ENCODE measurements around the gene GBA2. TPM values are rescaled to one million over a fixed set of nuclear protein-coding genes. Genes with fewer than 3 reads are reported as not detected.

Gene GBA2
- total and polyA plus RNA-seq, 4 donors, result 42.4 to 78.7 (median 46.2) TPM

DNA sequence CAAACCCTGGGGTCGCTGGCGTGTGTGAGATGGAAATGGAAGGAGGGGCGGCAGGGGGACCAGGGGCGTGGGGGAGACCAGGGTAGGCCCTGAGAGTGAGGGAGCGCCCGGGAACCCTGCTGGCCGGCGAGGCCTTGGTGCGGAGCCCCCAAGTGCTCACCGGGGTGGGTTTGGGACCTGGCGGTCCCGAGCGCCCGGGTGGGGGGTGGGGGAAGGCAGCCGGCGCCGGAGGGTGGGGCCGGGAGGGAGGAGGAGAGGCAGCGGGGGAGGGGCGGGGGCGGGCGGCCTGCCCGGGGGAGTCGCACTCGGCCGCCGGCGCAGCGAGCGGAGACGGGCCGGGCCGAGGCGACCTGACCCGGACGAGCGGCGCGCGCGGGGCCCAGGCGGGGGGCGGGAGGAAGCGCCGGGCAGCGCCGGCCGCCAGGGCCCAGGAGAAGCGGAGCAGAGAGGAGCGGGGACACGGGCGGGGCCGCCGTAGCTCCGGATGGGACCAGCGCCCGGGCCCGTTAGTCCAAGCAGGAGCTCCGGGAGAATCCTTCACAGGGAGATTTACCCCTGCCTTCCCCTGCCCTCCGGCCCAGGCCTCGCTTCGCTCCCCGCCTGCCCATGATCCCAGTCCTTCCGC is 42.4 kb upstream of the GBA2 start, which contains the start of gene NPR2:
NPR2 (plus strand) TSS at position 295 of the 625 bp plus-strand sequence. CDS start 818 bp downstream, outside the sequence.
- Histone ChIP-seq H3K27me3 (ENCODE audit: control insufficient read depth in 3 of 3, insufficient read depth in 3 of 3, low read length in 2 of 3) (no peaks in the 10 kb centered on the region), H3K9me3 (ENCODE audit: control insufficient read depth in 4 of 4, insufficient read depth in 3 of 4, low read length in 3 of 4) (no peaks in the 10 kb centered on the region), H3K27ac (ENCODE audit: low read depth in 1 of 2, low read length in 1 of 2) (peak within 1 kb of the TSS; percentile 67 to 78), H3K4me1 (ENCODE audit: control insufficient read depth in 5 of 5, insufficient read depth in 5 of 5, low read length in 5 of 5) (peaks cover 0 to 34% (median 14%) of the 10 kb centered on the region in 5 donors), H3K9ac (ENCODE audit: insufficient read depth in 1 of 2, low read length in 2 of 2) (peak within 1 kb of the TSS in 1 of 2 donors; percentile 42), H3K36me3 (ENCODE audit: control insufficient read depth in 4 of 4, insufficient read depth in 4 of 4, low read length in 4 of 4) (no peaks in the 10 kb centered on the region), H3K4me3 (peak within 1 kb of the TSS; percentile 35)
- whole genome bisulfite sequencing, 2 donors, result 17 to 25% methylated on average over 32 to 63 of the region's 64 CpGs
- peak; percentile 58 to 71 (median 61) for DNase-seq
- TF ChIP-seq CTCF (IDR thresholded peaks at IDR 0.05; ENCODE audit: control extremely low read depth, extremely low read depth), result no peak
- ATAC-seq (ENCODE audit: insufficient read depth, low FRiP score), result peak; percentile 23

GRCh38 chr9:35790385-35791296 is 41.6 kb upstream of the GBA2 start:
- H3K4me3 ChIP-seq, result no peak overlapping the region

GRCh38 chr9:35790025-35790384 is 41.0 kb upstream of the GBA2 start:
- no peak for TF ChIP-seq CTCF (IDR thresholded peaks at IDR 0.05; ENCODE audit: control extremely low read depth, extremely low read depth)
- no peak for DNase-seq
- WGBS, 2 donors, result 38 to 53% methylated on average over 4 of the region's 4 CpGs
- Histone ChIP-seq H3K4me1 (ENCODE audit: control insufficient read depth in 5 of 5, insufficient read depth in 5 of 5, low read length in 5 of 5) (peaks cover 0 to 34% (median 14%) of the 10 kb centered on the region in 5 donors), H3K27ac (ENCODE audit: low read depth in 1 of 2, low read length in 1 of 2) (no peak overlapping the region), H3K9ac (ENCODE audit: insufficient read depth in 1 of 2, low read length in 2 of 2) (no peak overlapping the region), H3K36me3 (ENCODE audit: control insufficient read depth in 4 of 4, insufficient read depth in 4 of 4, low read length in 4 of 4) (peaks cover 0 to 3% (median 0%) of the 10 kb centered on the region in 4 donors), H3K9me3 (ENCODE audit: control insufficient read depth in 4 of 4, insufficient read depth in 3 of 4, low read length in 3 of 4) (no peaks in the 10 kb centered on the region), H3K27me3 (ENCODE audit: control insufficient read depth in 3 of 3, insufficient read depth in 3 of 3, low read length in 2 of 3) (no peaks in the 10 kb centered on the region), H3K4me3 (no peak overlapping the region)
- no peak for ATAC-seq (ENCODE audit: insufficient read depth, low FRiP score)

More at GRCh38 chr9:35790385-35791296, 41.6 kb upstream of the GBA2 start:
- peak; percentile 84 to 93 (median 92) for DNase-seq
- Histone ChIP-seq H3K36me3 (ENCODE audit: control insufficient read depth in 4 of 4, insufficient read depth in 4 of 4, low read length in 4 of 4) (no peaks in the 10 kb centered on the region), H3K27ac (ENCODE audit: low read depth in 1 of 2, low read length in 1 of 2) (peak overlapping the region in 1 of 2 donors; percentile 76), H3K27me3 (ENCODE audit: control insufficient read depth in 3 of 3, insufficient read depth in 3 of 3, low read length in 2 of 3) (no peaks in the 10 kb centered on the region), H3K9ac (ENCODE audit: insufficient read depth in 1 of 2, low read length in 2 of 2) (no peak overlapping the region), H3K4me1 (ENCODE audit: control insufficient read depth in 5 of 5, insufficient read depth in 5 of 5, low read length in 5 of 5) (peaks cover 0 to 34% (median 14%) of the 10 kb centered on the region in 5 donors), H3K9me3 (ENCODE audit: control insufficient read depth in 4 of 4, insufficient read depth in 3 of 4, low read length in 3 of 4) (no peaks in the 10 kb centered on the region)
- TF ChIP-seq CTCF (IDR thresholded peaks at IDR 0.05; ENCODE audit: control extremely low read depth, extremely low read depth), result peak; percentile 93
- peak; percentile 91 for ATAC-seq (ENCODE audit: insufficient read depth, low FRiP score)
- WGBS, 2 donors, result 52 to 58% methylated on average over 37 of the region's 37 CpGs

Data from lung (tissue), 12 donors.